Esophagus squamous epithelium (tissue), 4 donors: ENCODE measurements around the gene CDK5RAP1.

Experiments
- CTCF ChIP-seq, 6 experiments: fragments of 450-650 bp in 4 of 6; fragments of 200-600 bp in 2 of 6; sonication (generic) in 2 of 6; IDR thresholded peaks; one replicate each; pipeline ENCODE4 v1.5.1; 2016 to 2019; ENCODE audit warnings: antibody characterized with exemption in 6 of 6, mild to moderate bottlenecking in 4 of 6, moderate library complexity in 4 of 6
- POLR2A ChIP-seq, 4 donors: fragments of 450-650 bp; IDR thresholded peaks; one replicate each; pipeline ENCODE4 v1.6.1; 2017; ENCODE audit warnings: antibody characterized with exemption in 4 of 4, mild to moderate bottlenecking in 4 of 4, moderate library complexity in 3 of 4

GRCh38 chr20:33373735-33374605 lies 27.3 kb downstream of the CDK5RAP1 start:
- TF ChIP-seq POLR2A (IDR thresholded peaks at IDR 0.05) (no peak), CTCF (IDR thresholded peaks at IDR 0.05) (no peak)
